ENCODE measurements around the gene CNMD. TPM values are rescaled to one million over a fixed set of nuclear protein-coding genes. Genes with fewer than 3 reads are reported as not detected.

CNMD gene
- polyA plus RNA-seq, 1 of the 3 experiments (the other 2 are of a cell fraction) = not detected

DNA sequence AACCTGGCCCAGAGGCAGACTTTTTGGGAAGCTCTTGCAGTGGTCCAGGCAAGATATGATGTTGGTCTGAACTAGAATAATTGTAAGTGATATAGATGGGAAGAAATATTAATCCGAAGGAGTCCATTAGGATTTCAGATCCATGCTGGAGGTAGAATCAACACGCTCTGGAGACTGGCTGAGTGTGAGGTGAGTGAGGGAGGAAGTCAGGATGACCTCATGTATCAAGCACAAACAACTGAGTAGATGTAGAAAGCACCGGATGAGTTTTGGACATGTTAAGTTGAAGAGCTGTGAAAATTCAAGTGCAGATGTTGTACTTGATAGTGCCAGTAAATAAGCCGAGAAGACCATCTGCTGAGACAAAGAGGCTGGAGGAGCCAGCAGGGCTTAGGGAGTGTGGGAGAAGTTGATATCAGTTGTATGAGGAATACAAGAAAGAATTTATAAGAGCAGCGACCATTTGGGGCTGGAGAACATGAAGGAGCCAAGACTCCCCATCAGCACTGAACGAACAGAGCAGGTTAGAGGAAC lies 5.3 kb upstream of the CNMD start:
- H3K4me3 ChIP-seq (ENCODE audit: low read depth in 2 of 2, low read length in 1 of 2) = no peak overlapping the region
- no peak overlapping the region for H3K4me2 ChIP-seq
- H3F3A ChIP-seq (replicated peaks; ENCODE audit: insufficient read depth) = no peaks in the 10 kb centered on the region
- peaks cover 0 to 8% of the 10 kb centered on the region in 2 experiments; a peak in 1 of 4 replicates for H3K4me1 ChIP-seq (ENCODE audit: control insufficient read depth in 1 of 2, insufficient read depth in 2 of 2, low read depth in 1 of 2, low read length in 1 of 2)
- no peak overlapping the region for H2AFZ ChIP-seq (ENCODE audit: low read depth)
- POLR2A ChIA-PET = no interaction called here
- H3K27me3 ChIP-seq (ENCODE audit: insufficient read depth) = no peaks in the 10 kb centered on the region
- H3K36me3 ChIP-seq (replicated peaks in 1 of 2; ENCODE audit: control insufficient read depth in 1 of 2, insufficient read depth in 2 of 2, low read length in 1 of 2) = no peaks in the 10 kb centered on the region
- WGBS (ENCODE audit: low lambda C conversion rate) = 44% methylated on average over 6 of the region's 6 CpGs
- no peaks in the 10 kb centered on the region for H3K79me2 ChIP-seq (ENCODE audit: insufficient read depth)
- CTCF ChIA-PET = interaction anchor here (0.7 to 1.3 kb wide), 4 partner anchors 73 to 1671 kb away, joined by 3 to 6 read pairs (median 3); no protein-coding TSS in a partner anchor
- DNase-seq = no peak
- no peaks in the 10 kb centered on the region for H3K9me2 ChIP-seq
- no peak overlapping the region for H3K27ac ChIP-seq (ENCODE audit: low read depth in 2 of 2, low read length in 1 of 2)
- TF ChIP-seq, protein P1, sequence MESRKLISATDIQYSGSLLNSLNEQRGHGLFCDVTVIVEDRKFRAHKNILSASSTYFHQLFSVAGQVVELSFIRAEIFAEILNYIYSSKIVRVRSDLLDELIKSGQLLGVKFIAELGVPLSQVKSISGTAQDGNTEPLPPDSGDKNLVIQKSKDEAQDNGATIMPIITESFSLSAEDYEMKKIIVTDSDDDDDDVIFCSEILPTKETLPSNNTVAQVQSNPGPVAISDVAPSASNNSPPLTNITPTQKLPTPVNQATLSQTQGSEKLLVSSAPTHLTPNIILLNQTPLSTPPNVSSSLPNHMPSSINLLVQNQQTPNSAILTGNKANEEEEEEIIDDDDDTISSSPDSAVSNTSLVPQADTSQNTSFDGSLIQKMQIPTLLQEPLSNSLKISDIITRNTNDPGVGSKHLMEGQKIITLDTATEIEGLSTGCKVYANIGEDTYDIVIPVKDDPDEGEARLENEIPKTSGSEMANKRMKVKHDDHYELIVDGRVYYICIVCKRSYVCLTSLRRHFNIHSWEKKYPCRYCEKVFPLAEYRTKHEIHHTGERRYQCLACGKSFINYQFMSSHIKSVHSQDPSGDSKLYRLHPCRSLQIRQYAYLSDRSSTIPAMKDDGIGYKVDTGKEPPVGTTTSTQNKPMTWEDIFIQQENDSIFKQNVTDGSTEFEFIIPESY (IDR thresholded peaks at IDR 0.05; ENCODE audit: borderline replicate concordance, low read depth) = no peak
- TF ChIP-seq YY1 (IDR thresholded peaks at IDR 0.05; ENCODE audit: low read depth) (no peak), CHD2 (IDR thresholded peaks at IDR 0.05; ENCODE audit: low read length, partially characterized antibody) (no peak), TEAD4 (IDR thresholded peaks at IDR 0.05; ENCODE audit: borderline replicate concordance, insufficient read depth) (no peak), RCOR1 (IDR thresholded peaks at IDR 0.05; ENCODE audit: low read length) (no peak), RXRA (IDR thresholded peaks at IDR 0.05; ENCODE audit: borderline replicate concordance, low read depth) (no peak)
- TF ChIP-seq, protein P2, sequence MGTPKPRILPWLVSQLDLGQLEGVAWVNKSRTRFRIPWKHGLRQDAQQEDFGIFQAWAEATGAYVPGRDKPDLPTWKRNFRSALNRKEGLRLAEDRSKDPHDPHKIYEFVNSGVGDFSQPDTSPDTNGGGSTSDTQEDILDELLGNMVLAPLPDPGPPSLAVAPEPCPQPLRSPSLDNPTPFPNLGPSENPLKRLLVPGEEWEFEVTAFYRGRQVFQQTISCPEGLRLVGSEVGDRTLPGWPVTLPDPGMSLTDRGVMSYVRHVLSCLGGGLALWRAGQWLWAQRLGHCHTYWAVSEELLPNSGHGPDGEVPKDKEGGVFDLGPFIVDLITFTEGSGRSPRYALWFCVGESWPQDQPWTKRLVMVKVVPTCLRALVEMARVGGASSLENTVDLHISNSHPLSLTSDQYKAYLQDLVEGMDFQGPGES (IDR thresholded peaks at IDR 0.05; ENCODE audit: low read depth, low read length) = no peak
- no peaks in the 10 kb centered on the region for H3K9me3 ChIP-seq
- H4K20me1 ChIP-seq (ENCODE audit: insufficient read depth) = no peaks in the 10 kb centered on the region
- H3K9ac ChIP-seq = no peak overlapping the region

- TF ChIP-seq RAD21 (IDR thresholded peaks at IDR 0.05; ENCODE audit: low read length) (peak; percentile 40; the same call in 1 of the 2 replicates), MXI1 (IDR thresholded peaks at IDR 0.05; ENCODE audit: low read depth, low read length) (no peak)
- TF ChIP-seq, protein P3, sequence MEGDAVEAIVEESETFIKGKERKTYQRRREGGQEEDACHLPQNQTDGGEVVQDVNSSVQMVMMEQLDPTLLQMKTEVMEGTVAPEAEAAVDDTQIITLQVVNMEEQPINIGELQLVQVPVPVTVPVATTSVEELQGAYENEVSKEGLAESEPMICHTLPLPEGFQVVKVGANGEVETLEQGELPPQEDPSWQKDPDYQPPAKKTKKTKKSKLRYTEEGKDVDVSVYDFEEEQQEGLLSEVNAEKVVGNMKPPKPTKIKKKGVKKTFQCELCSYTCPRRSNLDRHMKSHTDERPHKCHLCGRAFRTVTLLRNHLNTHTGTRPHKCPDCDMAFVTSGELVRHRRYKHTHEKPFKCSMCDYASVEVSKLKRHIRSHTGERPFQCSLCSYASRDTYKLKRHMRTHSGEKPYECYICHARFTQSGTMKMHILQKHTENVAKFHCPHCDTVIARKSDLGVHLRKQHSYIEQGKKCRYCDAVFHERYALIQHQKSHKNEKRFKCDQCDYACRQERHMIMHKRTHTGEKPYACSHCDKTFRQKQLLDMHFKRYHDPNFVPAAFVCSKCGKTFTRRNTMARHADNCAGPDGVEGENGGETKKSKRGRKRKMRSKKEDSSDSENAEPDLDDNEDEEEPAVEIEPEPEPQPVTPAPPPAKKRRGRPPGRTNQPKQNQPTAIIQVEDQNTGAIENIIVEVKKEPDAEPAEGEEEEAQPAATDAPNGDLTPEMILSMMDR (IDR thresholded peaks at IDR 0.05) = peak; percentile 25; the same call in 1 of the 2 replicates
- Histone ChIP-seq H3K79me2 (ENCODE audit: insufficient read depth) (no peaks in the 10 kb centered on the region), H3K36me3 (replicated peaks in 1 of 2; ENCODE audit: control insufficient read depth in 1 of 2, insufficient read depth in 2 of 2, low read length in 1 of 2) (no peaks in the 10 kb centered on the region), H3K4me1 (ENCODE audit: control insufficient read depth in 1 of 2, insufficient read depth in 2 of 2, low read depth in 1 of 2, low read length in 1 of 2) (no peaks in the 10 kb centered on the region), H3K9me3 (no peaks in the 10 kb centered on the region), H3K27ac (ENCODE audit: low read depth in 2 of 2, low read length in 1 of 2) (no peak overlapping the region), H2AFZ (ENCODE audit: low read depth) (no peak overlapping the region), H3K4me2 (no peak overlapping the region), H4K20me1 (ENCODE audit: insufficient read depth) (no peaks in the 10 kb centered on the region), H3K4me3 (ENCODE audit: low read depth in 2 of 2, low read length in 1 of 2) (no peak overlapping the region), H3K9me2 (no peaks in the 10 kb centered on the region), H3K9ac (no peak overlapping the region), H3K27me3 (ENCODE audit: insufficient read depth) (no peaks in the 10 kb centered on the region), H3F3A (replicated peaks; ENCODE audit: insufficient read depth) (no peaks in the 10 kb centered on the region)
- ChIA-PET POLR2A (no interaction called here), CTCF (interaction anchor here (0.7 to 1.4 kb wide), 7 partner anchors 9 to 103 kb away, joined by 3 to 6 read pairs (median 3); no protein-coding TSS in a partner anchor)
- no peak for DNase-seq
- 34% methylated on average over 3 of the region's 3 CpGs for WGBS (ENCODE audit: low lambda C conversion rate)
Observed at GRCh38 chr13:52743988-52744387, 4.4 kb upstream of the CNMD start.
